Measurements from ENCODE around the gene ZNF678.

ZNF678 gene

DNA sequence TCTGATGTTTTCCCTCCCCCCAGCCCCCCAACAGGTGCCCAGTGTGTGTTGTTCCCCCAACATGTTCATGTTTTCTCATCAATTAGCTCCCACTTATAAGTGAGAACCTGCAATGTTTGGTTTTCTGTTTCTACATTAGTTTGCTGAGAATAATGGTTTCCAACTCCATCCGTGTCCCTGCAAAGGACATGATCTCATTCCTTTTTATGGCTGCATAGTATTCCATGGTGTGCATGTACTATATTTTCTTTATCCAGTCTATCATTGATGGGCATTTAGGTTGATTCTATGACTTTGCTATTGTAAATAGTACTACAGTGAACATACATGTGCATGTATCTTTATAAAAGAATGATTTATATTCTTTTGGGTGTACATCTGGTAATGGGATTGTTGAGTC, 24.6 kb downstream of the ZNF678 start:
- TF ChIP-seq, protein P1, sequence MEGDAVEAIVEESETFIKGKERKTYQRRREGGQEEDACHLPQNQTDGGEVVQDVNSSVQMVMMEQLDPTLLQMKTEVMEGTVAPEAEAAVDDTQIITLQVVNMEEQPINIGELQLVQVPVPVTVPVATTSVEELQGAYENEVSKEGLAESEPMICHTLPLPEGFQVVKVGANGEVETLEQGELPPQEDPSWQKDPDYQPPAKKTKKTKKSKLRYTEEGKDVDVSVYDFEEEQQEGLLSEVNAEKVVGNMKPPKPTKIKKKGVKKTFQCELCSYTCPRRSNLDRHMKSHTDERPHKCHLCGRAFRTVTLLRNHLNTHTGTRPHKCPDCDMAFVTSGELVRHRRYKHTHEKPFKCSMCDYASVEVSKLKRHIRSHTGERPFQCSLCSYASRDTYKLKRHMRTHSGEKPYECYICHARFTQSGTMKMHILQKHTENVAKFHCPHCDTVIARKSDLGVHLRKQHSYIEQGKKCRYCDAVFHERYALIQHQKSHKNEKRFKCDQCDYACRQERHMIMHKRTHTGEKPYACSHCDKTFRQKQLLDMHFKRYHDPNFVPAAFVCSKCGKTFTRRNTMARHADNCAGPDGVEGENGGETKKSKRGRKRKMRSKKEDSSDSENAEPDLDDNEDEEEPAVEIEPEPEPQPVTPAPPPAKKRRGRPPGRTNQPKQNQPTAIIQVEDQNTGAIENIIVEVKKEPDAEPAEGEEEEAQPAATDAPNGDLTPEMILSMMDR (IDR thresholded peaks at IDR 0.05), result no peak

DNA sequence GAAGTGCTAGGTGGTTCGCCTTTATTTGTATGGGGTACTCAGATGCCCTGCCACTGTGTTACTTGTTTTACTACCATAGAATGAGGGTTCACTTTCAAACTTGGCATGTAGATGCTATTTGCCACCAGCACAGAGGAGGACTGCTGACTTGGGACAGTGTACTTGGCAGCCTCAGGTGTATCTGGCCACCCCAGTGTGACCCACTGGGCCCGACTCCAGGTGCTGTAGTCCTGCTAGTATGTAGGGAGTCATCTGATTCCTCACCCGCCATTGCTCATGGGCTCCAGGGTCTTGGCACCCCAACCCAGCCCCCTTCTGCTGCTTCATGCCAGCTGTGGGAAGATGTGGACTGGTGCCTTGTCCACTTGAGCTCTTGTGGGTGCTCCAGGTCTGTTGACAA, 40.0 kb downstream of the ZNF678 start:
- TF ChIP-seq, protein P1 (IDR thresholded peaks at IDR 0.05), result no peak

DNA sequence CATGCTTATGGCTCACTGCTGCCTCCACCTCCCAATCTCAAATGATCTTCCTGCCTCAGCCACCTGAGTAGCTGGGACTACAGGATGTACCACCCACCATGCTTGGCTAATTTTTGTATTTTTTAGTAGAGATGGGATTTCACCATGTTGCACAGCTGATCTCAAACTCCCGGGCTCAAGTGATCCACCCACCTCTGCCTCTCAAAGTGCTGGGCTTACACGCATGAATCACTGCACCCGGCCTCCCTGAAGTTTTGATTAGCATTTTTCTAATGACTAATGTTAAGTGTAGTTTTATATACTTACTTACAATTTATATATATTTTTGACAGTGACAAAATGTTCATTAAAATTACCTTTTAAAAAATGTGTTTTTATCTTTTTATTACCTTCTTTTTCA, 41.1 kb downstream of the ZNF678 start:
- TF ChIP-seq, protein P1 (IDR thresholded peaks at IDR 0.05), result no peak

DNA sequence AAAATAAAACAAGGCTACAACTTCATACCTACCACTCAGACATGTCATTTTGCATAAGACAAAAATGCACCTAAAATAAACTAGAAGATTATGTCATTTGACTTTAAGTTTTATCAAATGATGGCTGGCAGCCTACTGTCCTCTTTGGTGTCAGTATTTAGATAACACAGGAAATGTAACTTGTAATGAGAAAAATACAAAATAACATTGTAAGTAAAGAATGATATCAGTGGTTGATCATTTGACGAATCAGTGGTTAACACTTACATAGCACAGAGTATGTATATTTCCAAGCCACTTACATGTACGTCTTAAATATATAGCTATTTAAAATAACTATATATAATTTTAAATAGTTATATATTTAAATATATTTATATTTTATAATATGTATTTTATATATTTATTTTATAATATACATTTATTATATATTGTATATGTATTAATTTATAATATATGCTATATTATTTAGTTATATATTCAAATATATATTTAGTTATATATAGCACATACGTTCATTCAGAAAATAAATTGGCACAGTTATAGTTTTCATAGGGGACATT, 44.1 kb downstream of the ZNF678 start:
- TF ChIP-seq, protein P1 (IDR thresholded peaks at IDR 0.05), result no peak

DNA sequence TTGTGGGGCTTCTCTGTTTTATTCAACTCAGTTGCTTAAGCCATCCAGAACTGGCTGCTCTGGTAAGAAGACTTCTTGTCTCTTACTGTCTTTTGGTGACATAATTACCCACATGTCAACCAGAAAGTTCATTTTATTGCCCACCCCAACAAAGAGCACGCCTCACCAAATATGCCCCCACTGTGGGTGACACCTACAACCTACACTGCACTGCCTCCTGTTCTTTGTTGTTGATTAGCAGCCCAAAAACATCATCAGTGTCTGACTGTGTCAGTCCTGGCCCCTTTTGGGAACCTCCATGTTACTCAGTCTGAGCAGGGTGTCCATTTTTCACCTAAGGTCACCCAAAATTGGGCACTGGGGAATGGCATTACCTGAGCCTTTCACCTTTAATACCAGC, 49.3 kb downstream of the ZNF678 start:
- TF ChIP-seq, protein P1 (IDR thresholded peaks at IDR 0.05), result no peak

DNA sequence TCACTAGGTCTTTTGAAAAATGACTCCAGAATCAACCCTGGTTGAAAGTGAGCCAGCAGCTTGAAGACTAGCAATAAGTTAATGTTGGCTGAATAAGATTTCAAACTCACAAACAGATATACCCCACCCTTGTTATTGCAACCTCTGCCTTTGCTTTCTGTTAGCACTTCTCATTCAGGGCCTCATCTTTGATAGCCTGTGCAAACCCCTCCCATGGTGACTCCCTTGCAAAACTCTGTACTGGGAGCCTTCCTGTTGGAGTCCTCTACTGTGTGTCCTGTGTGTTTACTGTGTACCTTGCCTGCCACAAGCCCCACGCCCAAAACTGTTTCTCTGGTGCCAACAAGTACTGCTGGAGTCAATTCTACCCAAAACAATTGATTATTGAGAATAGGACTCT, 50.2 kb downstream of the ZNF678 start:
- TF ChIP-seq, protein P1 (IDR thresholded peaks at IDR 0.05), result no peak

DNA sequence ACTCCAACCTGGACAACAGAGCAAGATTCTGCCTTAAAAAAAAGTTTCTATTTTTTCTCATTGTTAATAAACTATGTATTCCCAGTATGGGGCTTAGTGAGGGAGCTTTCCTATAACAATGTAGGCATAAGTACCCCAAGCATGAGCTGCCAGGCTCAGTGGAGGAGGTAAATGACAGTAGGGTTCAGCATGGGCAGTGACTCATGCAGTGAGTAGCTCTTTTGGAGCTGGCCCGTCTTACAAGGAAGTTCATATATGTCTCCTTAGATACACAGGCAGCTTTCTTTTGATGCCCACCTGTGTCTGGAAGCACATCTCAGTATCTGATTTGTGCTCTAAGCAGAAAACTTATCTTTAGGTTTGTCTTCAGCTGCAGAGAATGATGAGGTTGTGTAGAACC, 57.9 kb downstream of the ZNF678 start:
- TF ChIP-seq, protein P1 (IDR thresholded peaks at IDR 0.05), result no peak

All from LNCAP (cell line).